Stomach smooth muscle (tissue), 2 donors: ENCODE measurements around the gene MXD4.
A peak's percentile ranks its signal among the peaks of the same experiment; 100 is the strongest.

ENCODE experiments used
- H3K27ac ChIP-seq: one replicate; pipeline ENCODE4 v1.7.0; 2013; ENCODE audit warnings: mild to moderate bottlenecking, low read length, inconsistent platforms
- H3K27me3 ChIP-seq, 2 donors: one replicate each; pipeline ENCODE4 v1.7.0; 2013; ENCODE audit warnings: low read length in 2 of 2; ENCODE audit not compliant: insufficient read depth in 2 of 2, control insufficient read depth in 1 of 2
- H3K36me3 ChIP-seq, 2 donors: one replicate each; pipeline ENCODE4 v1.7.0; 2013; ENCODE audit warnings: low read length in 2 of 2; ENCODE audit not compliant: control insufficient read depth in 2 of 2, insufficient read depth in 2 of 2
- H3K4me1 ChIP-seq: one replicate; pipeline ENCODE4 v1.7.0; 2013; ENCODE audit warnings: low read length; ENCODE audit not compliant: control insufficient read depth, insufficient read depth
- H3K4me3 ChIP-seq, 2 donors: one replicate each; pipeline ENCODE4 v1.7.0; 2013; ENCODE audit warnings: low read length in 2 of 2
- H3K9ac ChIP-seq, 2 donors: one replicate each; pipeline ENCODE4 v1.7.0; 2013; ENCODE audit warnings: low read length in 2 of 2, mild to moderate bottlenecking in 1 of 2
- H3K9me3 ChIP-seq, 2 donors: one replicate each; pipeline ENCODE4 v1.7.0; 2013; ENCODE audit warnings: low read length in 2 of 2; ENCODE audit not compliant: control insufficient read depth in 2 of 2
- donor health status: healthy.
- donor health status: Pancreatic carcinoma.

MXD4 gene

DNA sequence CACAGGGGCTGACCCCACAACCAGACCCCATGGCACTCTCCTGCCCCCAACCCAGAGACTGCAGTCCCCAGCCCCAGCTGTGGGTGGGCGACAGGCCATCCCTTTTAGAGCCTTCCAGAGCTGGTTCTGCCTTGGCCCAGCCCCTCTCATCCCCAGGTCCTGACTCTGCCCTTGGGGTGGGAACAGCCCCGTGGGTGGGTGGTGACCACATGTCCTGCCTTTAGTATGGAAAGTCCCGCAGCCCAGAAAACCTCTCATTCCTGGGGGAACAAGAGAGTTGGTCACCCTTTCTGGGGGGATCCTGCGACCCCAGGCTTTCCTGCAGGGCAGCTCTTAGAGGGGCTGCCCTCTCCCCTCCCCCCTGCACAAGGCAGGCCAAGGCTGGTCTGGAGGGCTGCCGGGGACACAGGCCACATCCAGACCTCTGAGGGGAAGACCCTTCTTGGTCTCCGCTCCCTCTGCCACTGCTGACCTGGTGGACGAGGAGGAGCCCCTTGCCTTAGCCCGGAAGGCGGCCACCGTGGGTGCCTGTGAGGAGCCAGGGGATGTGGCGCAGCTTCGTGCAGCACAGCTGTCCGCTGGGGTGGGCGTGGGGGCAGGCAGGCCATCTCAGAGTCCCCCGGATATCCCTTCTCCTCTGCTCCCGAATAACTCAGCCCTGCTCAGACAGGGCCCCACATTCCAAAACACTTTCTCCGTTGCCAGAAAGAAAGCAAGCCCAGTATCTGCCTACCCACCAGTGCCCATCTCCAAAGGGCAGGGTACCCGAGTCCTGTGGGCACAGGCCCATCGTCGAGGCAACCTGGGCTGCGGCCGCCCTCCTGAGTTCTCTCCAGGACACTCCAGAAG lies 6.7 kb upstream of the MXD4 start:
- Histone ChIP-seq H3K9ac (no peak overlapping the region), H3K4me1 (peaks cover 32% of the 10 kb centered on the region), H3K27me3 (no peaks in the 10 kb centered on the region), H3K27ac (no peak overlapping the region), H3K4me3 (no peak overlapping the region), H3K9me3 (no peaks in the 10 kb centered on the region), H3K36me3 (peaks cover 0 to 2% of the 10 kb centered on the region in 2 donors)

GRCh38 chr4:2267841-2268240 lies 5.9 kb upstream of the MXD4 start:
- Histone ChIP-seq H3K27ac (no peak overlapping the region), H3K4me1 (peaks cover 38% of the 10 kb centered on the region), H3K9me3 (no peaks in the 10 kb centered on the region)

GRCh38 chr4:2267320-2267811 lies 5.5 kb upstream of the MXD4 start:
- no peak overlapping the region for H3K4me3 ChIP-seq
- H3K9me3 ChIP-seq, result no peaks in the 10 kb centered on the region
- H3K9ac ChIP-seq, result no peak overlapping the region
- no peak overlapping the region for H3K27ac ChIP-seq
- H3K27me3 ChIP-seq, result no peaks in the 10 kb centered on the region
- H3K36me3 ChIP-seq, result no peaks in the 10 kb centered on the region
- H3K4me1 ChIP-seq, result peaks cover 43% of the 10 kb centered on the region

More at GRCh38 chr4:2267841-2268240, 5.9 kb upstream of the MXD4 start:
- Histone ChIP-seq H3K4me3 (no peak overlapping the region), H3K36me3 (peaks cover 0 to 1% of the 10 kb centered on the region in 2 donors), H3K9ac (no peak overlapping the region), H3K27me3 (no peaks in the 10 kb centered on the region)

DNA sequence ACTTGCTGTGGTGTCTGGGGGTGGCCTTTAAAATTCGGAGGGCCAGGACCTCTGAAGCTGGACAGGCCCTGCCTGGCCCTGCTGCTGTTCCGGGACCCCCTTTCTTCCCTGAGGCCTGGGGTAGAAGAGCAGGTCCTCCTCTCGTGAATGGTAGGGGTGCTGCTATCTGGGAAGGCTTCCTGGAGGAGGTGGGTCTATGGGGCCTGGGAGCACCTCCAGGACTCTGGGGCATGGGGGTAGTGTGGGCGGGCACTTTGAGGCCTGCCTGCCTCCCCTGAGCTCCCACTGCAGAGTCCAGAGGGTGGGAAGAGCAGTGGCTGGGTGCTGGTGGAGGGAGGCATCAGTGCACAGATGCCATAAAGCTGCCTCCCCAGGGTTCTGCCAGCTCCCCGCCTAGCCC lies 4.9 kb upstream of the MXD4 start:
- H3K9ac ChIP-seq, result no peak overlapping the region
- H3K27ac ChIP-seq, result peak overlapping the region; percentile 46
- no peak overlapping the region for H3K4me3 ChIP-seq
- H3K27me3 ChIP-seq, result no peaks in the 10 kb centered on the region
- no peaks in the 10 kb centered on the region for H3K9me3 ChIP-seq
- no peaks in the 10 kb centered on the region for H3K36me3 ChIP-seq
- H3K4me1 ChIP-seq, result peaks cover 43% of the 10 kb centered on the region

DNA sequence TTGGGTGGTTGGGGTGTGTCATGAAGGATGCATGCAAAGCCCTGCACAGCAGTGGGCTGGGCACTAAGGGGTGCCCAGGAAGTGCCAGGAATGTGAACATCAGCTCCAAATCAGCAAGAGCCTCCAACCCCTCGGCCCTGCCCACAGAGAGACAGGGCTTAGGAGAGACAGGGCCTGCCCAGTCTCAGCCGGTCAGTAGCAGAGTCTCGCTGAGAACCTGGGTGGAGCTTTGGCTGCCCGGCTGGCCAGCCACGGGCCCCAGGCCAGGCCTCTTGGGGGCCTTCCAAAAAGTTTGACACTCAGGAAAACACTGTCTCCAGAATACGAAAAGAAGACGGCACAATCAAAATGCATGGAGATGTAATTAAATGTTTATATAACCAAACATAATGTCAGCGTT lies 4.3 kb upstream of the MXD4 start:
- Histone ChIP-seq H3K27ac (peak overlapping the region; percentile 80), H3K36me3 (no peaks in the 10 kb centered on the region), H3K27me3 (no peaks in the 10 kb centered on the region), H3K9me3 (no peaks in the 10 kb centered on the region), H3K4me1 (peaks cover 43% of the 10 kb centered on the region), H3K4me3 (peak overlapping the region in 1 of 2 donors; percentile 35), H3K9ac (peak overlapping the region; percentile 53 to 55)

GRCh38 chr4:2265113-2266110 lies 3.5 kb upstream of the MXD4 start:
- Histone ChIP-seq H3K27ac (peak overlapping the region; percentile 80), H3K9me3 (no peaks in the 10 kb centered on the region), H3K4me3 (peak overlapping the region in 1 of 2 donors; percentile 35), H3K36me3 (no peaks in the 10 kb centered on the region), H3K27me3 (no peaks in the 10 kb centered on the region), H3K4me1 (peaks cover 49% of the 10 kb centered on the region), H3K9ac (peak overlapping the region; percentile 53 to 55)

- peak overlapping the region in 1 of 2 donors; percentile 29 for H3K9ac ChIP-seq
- H3K36me3 ChIP-seq, result no peaks in the 10 kb centered on the region
- no peak overlapping the region for H3K27ac ChIP-seq
- H3K9me3 ChIP-seq, result no peaks in the 10 kb centered on the region
- no peak overlapping the region for H3K4me3 ChIP-seq
- H3K4me1 ChIP-seq, result peaks cover 58% of the 10 kb centered on the region
- H3K27me3 ChIP-seq, result no peaks in the 10 kb centered on the region
Measured at GRCh38 chr4:2264481-2265041, 2.7 kb upstream of the MXD4 start.

GRCh38 chr4:2263926-2264321 lies 2.0 kb upstream of the MXD4 start:
- H3K9ac ChIP-seq, result no peak overlapping the region
- H3K4me1 ChIP-seq, result peaks cover 64% of the 10 kb centered on the region
- H3K36me3 ChIP-seq, result no peaks in the 10 kb centered on the region
- no peak overlapping the region for H3K4me3 ChIP-seq
- H3K27ac ChIP-seq, result no peak overlapping the region
- no peaks in the 10 kb centered on the region for H3K27me3 ChIP-seq
- no peaks in the 10 kb centered on the region for H3K9me3 ChIP-seq

DNA sequence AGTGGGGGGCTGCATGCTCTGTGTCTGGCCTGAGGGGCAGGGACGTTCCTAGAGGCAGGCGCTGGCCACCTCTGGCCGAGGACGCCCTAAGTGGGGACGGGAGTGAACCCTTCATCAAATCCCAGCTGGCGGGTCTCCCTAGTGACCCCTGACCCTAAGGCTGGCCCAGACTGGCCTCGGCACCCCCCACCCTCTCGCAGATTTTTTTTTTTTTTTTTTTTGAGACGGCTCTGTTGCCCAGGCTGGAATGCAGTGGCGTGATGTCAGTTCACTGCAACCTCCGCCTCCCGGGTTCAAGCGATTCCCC lies 988 bp upstream of the MXD4 start:
- peak overlapping the region; percentile 67 to 78 for H3K4me3 ChIP-seq
- H3K36me3 ChIP-seq, result no peaks in the 10 kb centered on the region
- no peaks in the 10 kb centered on the region for H3K27me3 ChIP-seq
- H3K9me3 ChIP-seq, result no peaks in the 10 kb centered on the region
- peak overlapping the region; percentile 82 to 87 for H3K9ac ChIP-seq
- peak overlapping the region; percentile 96 for H3K27ac ChIP-seq
- peaks cover 75% of the 10 kb centered on the region for H3K4me1 ChIP-seq

GRCh38 chr4:2262145-2262943 lies 435 bp upstream of the MXD4 start:
- no peaks in the 10 kb centered on the region for H3K9me3 ChIP-seq
- no peaks in the 10 kb centered on the region for H3K27me3 ChIP-seq
- H3K9ac ChIP-seq, result peak overlapping the region; percentile 82 to 87
- no peaks in the 10 kb centered on the region for H3K36me3 ChIP-seq
- peak overlapping the region; percentile 96 for H3K27ac ChIP-seq
- H3K4me1 ChIP-seq, result peaks cover 79% of the 10 kb centered on the region
- H3K4me3 ChIP-seq, result peak overlapping the region; percentile 67 to 81
